ENCODE data around the gene VTN. TPM values are rescaled to one million over a fixed set of nuclear protein-coding genes. Genes with fewer than 3 reads are reported as not detected.

Gene VTN
- total RNA-seq, 2 donors from 2014 or later = 0.14 to 57.8 TPM

DNA sequence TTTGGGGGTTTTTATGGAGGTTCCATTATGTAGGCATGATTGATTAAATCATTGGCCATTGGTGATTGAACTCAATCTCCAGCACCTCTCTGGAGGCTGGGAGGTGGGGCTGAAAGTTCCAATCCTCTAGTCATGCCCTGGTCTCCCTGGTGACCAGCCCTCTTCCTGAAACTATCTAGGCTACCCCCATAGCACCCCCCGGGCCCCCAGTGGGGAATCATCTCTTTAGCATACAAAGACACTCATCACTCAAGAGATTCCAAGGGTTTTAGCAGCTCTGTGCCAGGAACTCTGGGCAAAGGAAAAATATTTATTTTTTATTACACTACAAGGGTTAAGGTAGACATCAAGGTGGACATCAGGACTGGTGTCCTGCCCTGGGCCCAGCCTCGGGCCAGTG is 25.3 kb upstream of the VTN start:
- H3K9me3 ChIP-seq = no peaks in the 10 kb centered on the region
- no peak overlapping the region for H3K27ac ChIP-seq
- TF ChIP-seq POLR2AphosphoS5 (IDR thresholded peaks at IDR 0.05) = no peak
- TF ChIP-seq, protein P1, sequence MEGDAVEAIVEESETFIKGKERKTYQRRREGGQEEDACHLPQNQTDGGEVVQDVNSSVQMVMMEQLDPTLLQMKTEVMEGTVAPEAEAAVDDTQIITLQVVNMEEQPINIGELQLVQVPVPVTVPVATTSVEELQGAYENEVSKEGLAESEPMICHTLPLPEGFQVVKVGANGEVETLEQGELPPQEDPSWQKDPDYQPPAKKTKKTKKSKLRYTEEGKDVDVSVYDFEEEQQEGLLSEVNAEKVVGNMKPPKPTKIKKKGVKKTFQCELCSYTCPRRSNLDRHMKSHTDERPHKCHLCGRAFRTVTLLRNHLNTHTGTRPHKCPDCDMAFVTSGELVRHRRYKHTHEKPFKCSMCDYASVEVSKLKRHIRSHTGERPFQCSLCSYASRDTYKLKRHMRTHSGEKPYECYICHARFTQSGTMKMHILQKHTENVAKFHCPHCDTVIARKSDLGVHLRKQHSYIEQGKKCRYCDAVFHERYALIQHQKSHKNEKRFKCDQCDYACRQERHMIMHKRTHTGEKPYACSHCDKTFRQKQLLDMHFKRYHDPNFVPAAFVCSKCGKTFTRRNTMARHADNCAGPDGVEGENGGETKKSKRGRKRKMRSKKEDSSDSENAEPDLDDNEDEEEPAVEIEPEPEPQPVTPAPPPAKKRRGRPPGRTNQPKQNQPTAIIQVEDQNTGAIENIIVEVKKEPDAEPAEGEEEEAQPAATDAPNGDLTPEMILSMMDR (IDR thresholded peaks at IDR 0.05) = no peak
- TF ChIP-seq POLR2A (IDR thresholded peaks at IDR 0.05) = no peak
- peaks cover 0 to 11% of the 10 kb centered on the region in 2 donors for H3K36me3 ChIP-seq
- intact Hi-C loops (cut with DNase I) = no loop called here
- no peak overlapping the region for H3K4me3 ChIP-seq
- DNase-seq (ENCODE audit: low spot score) = no peak
- 42% methylated on average over 2 of the region's 2 CpGs for WGBS
- H3K27me3 ChIP-seq (replicated peaks; ENCODE audit: insufficient read depth) = no peaks in the 10 kb centered on the region
- H3K4me1 ChIP-seq (replicated peaks) = no peaks in the 10 kb centered on the region

GRCh38 chr17:28394337-28395116 is 24.4 kb upstream of the VTN start:
- no peaks in the 10 kb centered on the region for H3K4me1 ChIP-seq (replicated peaks)
- H3K4me3 ChIP-seq = no peak overlapping the region
- intact Hi-C loops (cut with DNase I) = no loop called here
- TF ChIP-seq, protein P1 (IDR thresholded peaks at IDR 0.05) = no peak
- no peak for TF ChIP-seq POLR2AphosphoS5 (IDR thresholded peaks at IDR 0.05)
- no peak for TF ChIP-seq POLR2A (IDR thresholded peaks at IDR 0.05)
- H3K27me3 ChIP-seq (replicated peaks; ENCODE audit: insufficient read depth) = no peaks in the 10 kb centered on the region
- H3K36me3 ChIP-seq = peaks cover 0 to 11% of the 10 kb centered on the region in 2 donors
- WGBS = 76% methylated on average over 7 of the region's 7 CpGs
- DNase-seq (ENCODE audit: low spot score) = no peak
- H3K27ac ChIP-seq = no peak overlapping the region
- no peaks in the 10 kb centered on the region for H3K9me3 ChIP-seq

DNA sequence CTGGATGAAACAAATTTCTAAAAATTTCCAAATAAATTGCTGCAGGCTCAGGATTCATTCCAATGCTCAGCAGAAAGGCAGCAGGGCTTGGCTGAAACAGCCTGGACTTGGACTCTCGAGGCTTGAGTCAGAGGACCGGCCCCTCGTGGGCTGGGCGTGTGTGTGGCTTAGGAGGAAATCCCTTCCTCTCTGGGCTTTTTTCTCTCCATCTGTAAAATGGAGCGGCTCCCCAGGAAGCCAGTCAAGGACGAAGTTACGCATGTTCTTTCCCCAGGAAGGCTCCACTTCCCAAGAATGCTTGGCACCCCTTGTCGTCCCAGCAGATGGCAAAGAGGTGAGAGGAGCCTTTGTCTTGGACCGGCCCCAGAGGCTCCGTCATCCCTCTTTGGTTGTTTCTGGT is 22.4 kb upstream of the VTN start:
- H3K4me1 ChIP-seq (replicated peaks) = no peaks in the 10 kb centered on the region
- peaks cover 0 to 17% of the 10 kb centered on the region in 2 donors for H3K36me3 ChIP-seq
- H3K4me3 ChIP-seq = no peak overlapping the region
- WGBS = 65% methylated on average over 10 of the region's 10 CpGs
- no peak overlapping the region for H3K27ac ChIP-seq
- DNase-seq (ENCODE audit: low spot score) = no peak
- intact Hi-C loops (cut with DNase I) = no loop called here
- no peaks in the 10 kb centered on the region for H3K9me3 ChIP-seq
- no peaks in the 10 kb centered on the region for H3K27me3 ChIP-seq (replicated peaks; ENCODE audit: insufficient read depth)
- TF ChIP-seq, protein P1 (IDR thresholded peaks at IDR 0.05) = no peak
- TF ChIP-seq POLR2AphosphoS5 (IDR thresholded peaks at IDR 0.05) = no peak
- TF ChIP-seq POLR2A (IDR thresholded peaks at IDR 0.05) = no peak

DNA sequence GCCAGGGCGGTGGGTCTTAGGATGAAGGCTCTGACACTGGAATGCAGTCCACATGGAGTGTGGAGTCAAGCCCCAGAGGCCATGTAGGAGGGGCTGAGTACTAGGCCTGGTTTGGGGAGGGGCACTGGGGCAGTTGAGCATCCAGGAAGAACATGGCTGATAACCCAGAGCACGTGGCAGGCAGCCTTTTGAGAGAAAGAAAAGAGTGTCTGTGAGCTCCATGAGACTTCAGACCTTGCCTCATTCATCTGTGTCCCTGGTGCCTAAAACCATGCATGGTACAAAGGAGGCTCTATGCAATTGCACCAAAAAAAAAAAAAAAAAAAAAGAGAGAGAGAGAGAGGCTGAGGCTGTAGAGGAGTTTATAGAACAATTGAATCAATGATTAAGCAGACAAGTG is 21.3 kb upstream of the VTN start:
- no peaks in the 10 kb centered on the region for H3K9me3 ChIP-seq
- no peak for DNase-seq (ENCODE audit: low spot score)
- H3K27ac ChIP-seq = no peak overlapping the region
- intact Hi-C loops (cut with DNase I) = no loop called here
- 43% methylated on average over 2 of the region's 2 CpGs for WGBS
- H3K27me3 ChIP-seq (replicated peaks; ENCODE audit: insufficient read depth) = no peaks in the 10 kb centered on the region
- no peak overlapping the region for H3K4me3 ChIP-seq
- no peak for TF ChIP-seq POLR2A (IDR thresholded peaks at IDR 0.05)
- TF ChIP-seq, protein P1 (IDR thresholded peaks at IDR 0.05) = no peak
- no peak for TF ChIP-seq POLR2AphosphoS5 (IDR thresholded peaks at IDR 0.05)
- peaks cover 0 to 12% of the 10 kb centered on the region in 2 donors for H3K36me3 ChIP-seq
- no peaks in the 10 kb centered on the region for H3K4me1 ChIP-seq (replicated peaks)

DNA sequence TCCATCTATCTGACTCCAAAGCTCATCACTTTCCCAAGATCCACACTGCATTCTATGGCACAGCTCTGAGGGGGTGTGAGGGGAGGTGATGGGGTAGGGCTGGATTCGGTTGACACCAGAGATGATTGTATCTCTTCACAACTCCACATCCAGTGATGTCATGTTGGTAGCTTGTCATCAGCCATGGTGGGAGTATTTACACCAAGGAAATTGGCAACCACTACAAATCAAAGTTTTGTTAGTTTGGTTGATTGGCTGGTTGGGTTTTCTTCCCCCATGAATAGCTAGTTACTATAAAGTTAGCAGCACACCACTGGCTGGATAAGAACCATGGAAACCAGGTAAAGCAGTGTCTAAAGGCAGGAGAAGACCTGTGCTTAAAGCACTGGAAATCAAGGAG is 20.9 kb upstream of the VTN start:
- intact Hi-C loops (cut with DNase I) = no loop called here
- Histone ChIP-seq H3K27me3 (replicated peaks; ENCODE audit: insufficient read depth) (no peaks in the 10 kb centered on the region), H3K4me3 (no peak overlapping the region), H3K4me1 (replicated peaks) (no peaks in the 10 kb centered on the region), H3K9me3 (no peaks in the 10 kb centered on the region), H3K36me3 (peaks cover 0 to 8% of the 10 kb centered on the region in 2 donors), H3K27ac (no peak overlapping the region)
- no peak for DNase-seq (ENCODE audit: low spot score)
- 62% methylated on average over 1 of the region's 1 CpG for WGBS
- no peak for TF ChIP-seq POLR2A (IDR thresholded peaks at IDR 0.05)
- TF ChIP-seq, protein P1 (IDR thresholded peaks at IDR 0.05) = no peak
- no peak for TF ChIP-seq POLR2AphosphoS5 (IDR thresholded peaks at IDR 0.05)

Measured in prostate gland (tissue), 2 donors.